Body of pancreas (tissue), 4 donors: Measurements from ENCODE around the gene PFKFB1.

Experiments used
- CTCF ChIP-seq, 7 experiments: fragments of 450-650 bp in 4 of 7; fragments of 200-600 bp in 3 of 7; sonication (generic) in 3 of 7; IDR thresholded peaks; one replicate each; pipeline ENCODE4 v1.5.1; 2016 to 2019; ENCODE audit warnings: antibody characterized with exemption in 7 of 7
- POLR2A ChIP-seq, 3 donors: fragments of 450-650 bp; IDR thresholded peaks; one replicate each; pipeline ENCODE4 v1.6.1; 2016; ENCODE audit warnings: antibody characterized with exemption in 3 of 3, mild to moderate bottlenecking in 2 of 3

DNA sequence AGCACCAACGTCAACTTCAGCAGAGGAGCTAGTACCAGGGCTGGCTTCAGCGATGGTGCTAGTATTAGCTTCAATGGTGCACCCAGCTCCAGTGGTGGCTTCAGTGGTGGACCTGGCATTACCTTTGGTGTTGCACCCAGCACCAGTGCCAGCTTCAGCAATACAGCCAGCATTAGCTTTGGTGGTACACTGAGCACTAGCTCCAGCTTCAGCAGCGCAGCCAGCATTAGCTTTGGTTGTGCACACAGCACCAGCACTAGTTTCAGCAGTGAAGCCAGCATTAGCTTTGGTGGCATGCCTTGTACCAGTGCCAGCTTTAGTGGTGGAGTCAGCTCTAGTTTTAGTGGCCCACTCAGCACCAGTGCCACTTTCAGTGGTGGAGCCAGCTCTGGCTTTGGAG is 65.1 kb downstream of the PFKFB1 start:
- TF ChIP-seq CTCF (IDR thresholded peaks at IDR 0.05) (no peak), POLR2A (IDR thresholded peaks at IDR 0.05) (no peak)
